GM21737 (cell line): ENCODE measurements around the gene DNAJC3.
A peak's percentile ranks its signal among the peaks of the same experiment; 100 is the strongest.

Experiments
- ATAC-seq: cut with Tn5 transposase; IDR thresholded peaks from one replicate; pipeline ENCODE4 v1.9.1; 2021; ENCODE audit warnings: mild to moderate bottlenecking, moderate library complexity; ENCODE audit not compliant: unreplicated experiment

The DNAJC3 gene

DNA sequence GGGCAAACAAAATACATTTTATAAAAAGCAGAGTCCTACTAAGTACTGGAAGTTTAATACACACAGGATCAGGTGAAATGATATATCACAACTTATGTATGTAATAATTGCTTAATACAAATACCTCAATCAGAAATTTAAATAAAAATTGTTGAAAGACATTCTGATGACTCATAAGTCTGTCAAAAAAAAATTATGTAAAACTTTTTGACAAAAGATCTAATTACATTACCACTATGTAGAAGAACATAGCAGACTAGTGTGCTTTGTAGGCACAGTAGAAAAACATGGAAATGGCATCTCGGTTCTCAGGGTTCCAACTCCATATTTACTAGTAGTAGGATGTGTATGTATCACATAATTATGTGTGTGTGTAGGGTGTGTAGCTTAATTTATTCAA, 156.2 kb downstream of the DNAJC3 start:
- no peak for ATAC-seq

DNA sequence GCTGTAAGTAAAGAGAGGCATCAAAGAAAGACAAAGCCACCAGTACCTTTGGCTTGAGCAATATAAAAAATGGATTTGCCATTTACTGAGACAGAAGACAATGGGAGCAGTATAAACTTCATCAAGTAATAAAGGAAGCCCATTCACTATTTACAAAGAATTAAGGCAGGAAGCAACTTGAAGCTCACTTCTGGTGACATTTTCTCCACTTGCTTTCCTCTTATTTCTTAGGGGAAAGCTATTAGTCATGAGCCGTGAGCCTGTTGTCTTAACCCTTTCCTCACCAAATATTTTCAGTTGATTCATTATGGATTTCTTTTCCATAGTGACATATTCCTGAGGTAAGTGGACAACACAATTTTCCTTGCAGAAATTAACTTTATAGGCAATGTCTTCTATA, 156.8 kb downstream of the DNAJC3 start:
- no peak for ATAC-seq

DNA sequence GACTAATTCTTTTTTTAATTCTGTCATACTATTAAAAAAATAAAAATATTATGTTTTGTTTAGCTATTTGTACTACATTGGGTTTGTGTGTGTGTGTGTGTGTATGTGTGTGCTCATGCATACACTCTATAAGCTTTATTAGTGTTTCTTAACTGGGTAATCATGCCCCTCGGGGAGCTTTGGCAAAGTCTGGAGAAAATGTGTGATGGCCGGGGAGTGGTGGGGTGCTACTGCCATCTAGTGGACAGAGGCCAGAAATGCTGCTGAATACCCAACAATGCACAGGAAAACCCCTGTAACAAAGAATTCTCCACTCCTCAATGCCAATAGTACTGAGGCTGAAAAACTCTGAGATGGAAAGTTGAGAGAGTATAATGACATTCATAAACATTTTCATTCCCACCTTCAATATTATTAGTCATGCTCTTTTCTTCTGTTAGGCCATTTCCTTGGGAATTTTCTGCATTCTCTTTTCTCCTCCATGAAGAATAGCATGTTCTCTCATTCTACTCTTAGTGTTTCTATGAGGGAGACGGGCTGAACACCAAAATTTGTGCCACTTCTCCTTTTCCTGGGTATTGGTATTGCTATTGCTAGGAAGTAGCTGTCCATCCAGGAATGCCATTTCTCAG, 157.3 kb downstream of the DNAJC3 start:
- ATAC-seq = peak; percentile 88

DNA sequence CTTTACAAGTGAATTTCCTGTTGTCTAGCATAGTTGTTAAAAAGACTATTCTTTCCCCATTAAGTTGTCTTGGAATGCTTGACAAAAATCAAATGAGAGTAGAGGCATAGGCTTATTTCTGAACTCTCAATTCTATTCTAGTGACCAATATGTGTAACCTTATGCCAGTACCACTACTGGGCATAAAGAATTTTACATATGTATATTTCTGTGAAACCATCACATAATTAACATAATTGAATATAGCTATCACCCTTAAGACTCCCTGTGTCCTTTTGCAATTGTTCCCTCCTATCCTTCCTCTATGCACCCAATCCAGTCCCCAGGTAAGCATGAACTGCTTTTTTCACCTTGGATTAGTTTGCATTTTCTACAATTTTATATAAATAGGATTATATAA, 165.0 kb downstream of the DNAJC3 start:
- ATAC-seq = no peak

DNA sequence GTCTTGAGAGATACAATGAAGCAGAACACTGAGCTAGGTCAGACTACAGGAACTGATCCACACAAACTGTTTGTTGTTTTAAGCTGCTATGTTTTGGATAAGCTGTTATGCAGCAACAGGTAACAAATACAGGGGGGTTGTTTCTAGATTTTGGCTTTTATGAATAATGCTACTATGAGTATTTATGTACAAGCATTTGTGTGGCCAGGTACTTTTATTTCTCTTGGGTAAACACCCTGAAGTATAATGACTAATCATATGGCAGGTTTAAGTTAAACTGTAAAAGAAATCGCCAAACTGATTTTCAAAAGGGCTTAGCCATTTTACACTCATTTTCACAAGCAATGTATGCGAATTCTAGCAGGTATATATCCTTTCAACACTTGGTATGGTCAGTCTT, 166.0 kb downstream of the DNAJC3 start:
- ATAC-seq = no peak
